Prostate gland (tissue), 2 donors: Measurements from ENCODE around the gene FEM1C. TPM values are rescaled to one million over a fixed set of nuclear protein-coding genes. Genes with fewer than 3 reads are reported as not detected.
A peak's percentile ranks its signal among the peaks of the same experiment; 100 is the strongest.

ENCODE experiments used
- DNase-seq: peaks from one replicate; pipeline ENCODE4 v3.0.0-alpha.2; 2019; ENCODE audit warnings: low spot score
- H3K27ac ChIP-seq, 2 donors: fragments of 200-600 bp; sonication (generic); 2 replicates each; pipeline ENCODE4 v1.5.1; 2017 to 2019
- H3K27me3 ChIP-seq: fragments of 200-600 bp; sonication (generic); replicated peaks from 2 replicates; pipeline ENCODE4 v1.5.1; 2019; ENCODE audit not compliant: insufficient read depth
- H3K36me3 ChIP-seq, 2 donors: fragments of 200-600 bp; sonication (generic); 1 replicate in 1 of 2; 2 replicates in 1 of 2; pipeline versions ENCODE4 v1.5.1 to v1.8.1; 2017 to 2019
- H3K4me1 ChIP-seq: fragments of 200-600 bp; sonication (generic); replicated peaks from 2 replicates; pipeline ENCODE4 v1.5.1; 2019
- H3K4me3 ChIP-seq, 2 donors: fragments of 200-600 bp; sonication (generic); 2 replicates each; pipeline ENCODE4 v1.5.1; 2017 to 2019
- H3K9me3 ChIP-seq: fragments of 200-600 bp; sonication (generic); 2 replicates; pipeline ENCODE4 v1.5.1; 2017
- POLR2A ChIP-seq: fragments of 450-650 bp; IDR thresholded peaks from one replicate; pipeline ENCODE4 v1.6.1; 2016; ENCODE audit warnings: antibody characterized with exemption, mild to moderate bottlenecking
- POLR2AphosphoS5 ChIP-seq: sonication (generic); formaldehyde crosslinking; IDR thresholded peaks from one replicate; pipeline ENCODE4 v1.6.1; 2017; ENCODE audit warnings: antibody characterized with exemption
- WGBS: methylation state at CpG from one replicate; pipeline ENCODE4 v1.1.5; 2018; 5-methylcytosine and 5-hydroxymethylcytosine counted together
- intact Hi-C: fragments of 100-400 bp; cut with DNase I; formaldehyde crosslinking; loops from one replicate; pipeline ENCODE4 v1.14.2; 2022
- total RNA-seq, 2 donors: library from RNA; depleted of rRNA; stranded (reverse); fragments of >200 nt; gene quantifications; one replicate each; pipeline ENCODE4 v1.1.0, GENCODE V29; 2016
- TF ChIP-seq, protein P1 (sequence below), 4 experiments: fragments of 200-600 bp in 2 of 4; fragments of 450-650 bp in 2 of 4; sonication (generic) in 2 of 4; IDR thresholded peaks; 1 replicate in 3 of 4; 2 replicates in 1 of 4; pipeline ENCODE4 v1.5.1; 2016 to 2019; ENCODE audit warnings: antibody characterized with exemption in 4 of 4, mild to moderate bottlenecking in 2 of 4, moderate library complexity in 2 of 4

FEM1C gene, protein sequence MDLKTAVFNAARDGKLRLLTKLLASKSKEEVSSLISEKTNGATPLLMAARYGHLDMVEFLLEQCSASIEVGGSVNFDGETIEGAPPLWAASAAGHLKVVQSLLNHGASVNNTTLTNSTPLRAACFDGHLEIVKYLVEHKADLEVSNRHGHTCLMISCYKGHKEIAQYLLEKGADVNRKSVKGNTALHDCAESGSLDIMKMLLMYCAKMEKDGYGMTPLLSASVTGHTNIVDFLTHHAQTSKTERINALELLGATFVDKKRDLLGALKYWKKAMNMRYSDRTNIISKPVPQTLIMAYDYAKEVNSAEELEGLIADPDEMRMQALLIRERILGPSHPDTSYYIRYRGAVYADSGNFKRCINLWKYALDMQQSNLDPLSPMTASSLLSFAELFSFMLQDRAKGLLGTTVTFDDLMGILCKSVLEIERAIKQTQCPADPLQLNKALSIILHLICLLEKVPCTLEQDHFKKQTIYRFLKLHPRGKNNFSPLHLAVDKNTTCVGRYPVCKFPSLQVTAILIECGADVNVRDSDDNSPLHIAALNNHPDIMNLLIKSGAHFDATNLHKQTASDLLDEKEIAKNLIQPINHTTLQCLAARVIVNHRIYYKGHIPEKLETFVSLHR
- total RNA-seq = 10 to 100 TPM; 17.4 to 20.8 TPM

GRCh38 chr5:115544436-115545350 lies at the start of gene FEM1C:
FEM1C (minus strand) TSS chr5:115544775; CDS start chr5:115543493, 1,282 bp downstream.
- no peaks in the 10 kb centered on the region for H3K36me3 ChIP-seq
- peak within 1 kb of the TSS; percentile 83 to 85 for H3K4me3 ChIP-seq
- intact Hi-C loops = loop anchor here (5.0 to 10.0 kb wide), 3 partner anchors 80 to 300 kb away; partner anchors contain the start of genes AP3S1, ATG12 and TMED7
- 3% methylated on average over 52 of the region's 82 CpGs for WGBS
- H3K27me3 ChIP-seq = no peaks in the 10 kb centered on the region
- TF ChIP-seq, protein P1, sequence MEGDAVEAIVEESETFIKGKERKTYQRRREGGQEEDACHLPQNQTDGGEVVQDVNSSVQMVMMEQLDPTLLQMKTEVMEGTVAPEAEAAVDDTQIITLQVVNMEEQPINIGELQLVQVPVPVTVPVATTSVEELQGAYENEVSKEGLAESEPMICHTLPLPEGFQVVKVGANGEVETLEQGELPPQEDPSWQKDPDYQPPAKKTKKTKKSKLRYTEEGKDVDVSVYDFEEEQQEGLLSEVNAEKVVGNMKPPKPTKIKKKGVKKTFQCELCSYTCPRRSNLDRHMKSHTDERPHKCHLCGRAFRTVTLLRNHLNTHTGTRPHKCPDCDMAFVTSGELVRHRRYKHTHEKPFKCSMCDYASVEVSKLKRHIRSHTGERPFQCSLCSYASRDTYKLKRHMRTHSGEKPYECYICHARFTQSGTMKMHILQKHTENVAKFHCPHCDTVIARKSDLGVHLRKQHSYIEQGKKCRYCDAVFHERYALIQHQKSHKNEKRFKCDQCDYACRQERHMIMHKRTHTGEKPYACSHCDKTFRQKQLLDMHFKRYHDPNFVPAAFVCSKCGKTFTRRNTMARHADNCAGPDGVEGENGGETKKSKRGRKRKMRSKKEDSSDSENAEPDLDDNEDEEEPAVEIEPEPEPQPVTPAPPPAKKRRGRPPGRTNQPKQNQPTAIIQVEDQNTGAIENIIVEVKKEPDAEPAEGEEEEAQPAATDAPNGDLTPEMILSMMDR (IDR thresholded peaks at IDR 0.05) = peak in 2 of 4 experiments; percentile 19 to 22
- peak; percentile 100 for TF ChIP-seq POLR2A
- peak; percentile 98 for TF ChIP-seq POLR2AphosphoS5
- H3K27ac ChIP-seq = peak within 1 kb of the TSS; percentile 98 to 99
- no peaks in the 10 kb centered on the region for H3K4me1 ChIP-seq
- peak; percentile 97 for DNase-seq
- no peaks in the 10 kb centered on the region for H3K9me3 ChIP-seq

DNA sequence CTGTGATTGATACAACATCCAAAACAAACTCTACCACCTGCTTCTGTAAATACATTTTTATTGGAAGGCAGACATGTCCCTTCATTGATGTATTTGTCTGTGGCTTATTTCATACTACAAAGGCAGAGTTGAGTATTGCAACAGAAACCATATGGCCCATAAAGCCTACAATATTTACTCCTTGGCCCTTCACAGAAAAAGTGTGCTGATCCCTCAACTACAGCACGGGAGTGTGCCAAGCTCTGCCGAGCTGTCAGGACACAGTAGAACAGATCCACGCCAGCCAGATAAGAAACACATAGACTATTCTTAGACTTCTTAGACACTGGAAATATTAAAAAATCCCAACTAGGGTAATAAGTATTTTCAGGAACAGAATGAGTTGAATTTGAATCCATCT lies 44.5 kb upstream of the FEM1C start:
- 25% methylated on average over 3 of the region's 3 CpGs for WGBS
- H3K4me1 ChIP-seq = no peaks in the 10 kb centered on the region
- TF ChIP-seq, protein P1 (IDR thresholded peaks at IDR 0.05) = no peak
- TF ChIP-seq POLR2AphosphoS5 (no peak), POLR2A (no peak)
- no peaks in the 10 kb centered on the region for H3K27me3 ChIP-seq
- DNase-seq = peak; percentile 19
- no peak overlapping the region for H3K4me3 ChIP-seq
- H3K9me3 ChIP-seq = no peaks in the 10 kb centered on the region
- intact Hi-C loops = loop anchor here (5.0 kb wide), 2 partner anchors 212 to 277 kb away; no protein-coding TSS in a partner anchor
- no peak overlapping the region for H3K27ac ChIP-seq
- H3K36me3 ChIP-seq = no peaks in the 10 kb centered on the region

- WGBS = 28% methylated on average over 4 of the region's 4 CpGs
- TF ChIP-seq POLR2A (no peak), POLR2AphosphoS5 (no peak)
- TF ChIP-seq, protein P1 (IDR thresholded peaks at IDR 0.05) = no peak
- intact Hi-C loops = loop anchor here (5.0 kb wide), 2 partner anchors 211 to 276 kb away; no protein-coding TSS in a partner anchor
- no peaks in the 10 kb centered on the region for H3K9me3 ChIP-seq
- DNase-seq = no peak
- H3K36me3 ChIP-seq = no peaks in the 10 kb centered on the region
- H3K27ac ChIP-seq = no peak overlapping the region
- no peak overlapping the region for H3K4me3 ChIP-seq
- no peaks in the 10 kb centered on the region for H3K4me1 ChIP-seq
- H3K27me3 ChIP-seq = no peaks in the 10 kb centered on the region
Measured at GRCh38 chr5:115588640-115589039, 44.1 kb upstream of the FEM1C start.

DNA sequence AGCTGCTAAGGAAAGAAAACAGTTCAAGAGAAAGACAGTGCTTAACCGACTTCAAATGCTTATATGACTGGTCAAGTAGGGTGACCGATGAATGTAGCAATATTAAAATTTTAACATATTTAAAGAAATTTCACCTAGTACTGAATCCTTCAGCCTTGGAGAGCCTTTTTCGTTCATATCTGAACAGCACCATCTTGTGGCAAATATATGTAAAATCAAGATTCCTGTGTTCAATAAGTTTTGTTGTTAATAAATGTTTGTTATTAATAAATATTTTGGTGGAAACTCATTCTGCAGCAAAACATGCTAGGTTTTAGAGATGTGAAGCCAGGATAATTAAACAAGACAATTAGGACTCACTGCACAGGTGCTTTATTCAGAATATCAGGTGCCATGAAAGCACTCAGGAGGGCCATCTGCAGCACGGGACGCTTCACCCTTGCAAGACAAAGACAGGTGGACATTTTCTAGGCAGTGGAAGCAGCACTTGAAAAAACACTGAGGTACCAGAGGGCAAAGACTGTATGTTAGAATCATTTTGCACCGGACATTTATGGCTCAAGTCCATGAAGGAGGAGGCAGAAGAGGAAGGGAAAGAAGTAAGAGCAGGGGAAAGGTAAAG lies 42.1 kb upstream of the FEM1C start:
- Histone ChIP-seq H3K36me3 (no peaks in the 10 kb centered on the region), H3K4me1 (no peaks in the 10 kb centered on the region), H3K4me3 (no peak overlapping the region), H3K27ac (no peak overlapping the region), H3K9me3 (no peaks in the 10 kb centered on the region), H3K27me3 (no peaks in the 10 kb centered on the region)
- no peak for TF ChIP-seq POLR2AphosphoS5
- TF ChIP-seq POLR2A = no peak
- TF ChIP-seq, protein P1 (IDR thresholded peaks at IDR 0.05) = peak; percentile 45 to 68 (median 58)
- no peak for DNase-seq
- intact Hi-C loops = loop anchor here (5.0 kb wide), 2 partner anchors 209 to 274 kb away; no protein-coding TSS in a partner anchor
- 59% methylated on average over 6 of the region's 6 CpGs for WGBS
